SK-N-SH treated with all-trans-retinoic acid at 6 μM for 48 hours (cell line): ENCODE data around the gene TTLL10.

Experiments used
- ATAC-seq: fragments of 200-7000 bp; cut with Tn5 transposase; 3 replicates; pipeline ENCODE4 v1.9.1; 2020; ENCODE audit warnings: mild to moderate bottlenecking, moderate library complexity
- ARNTL ChIP-seq: fragments of 450-650 bp; formaldehyde crosslinking; IDR thresholded peaks from 2 replicates; pipeline ENCODE4 v1.5.0; 2020; ENCODE audit warnings: low read depth, mild to moderate bottlenecking, moderate library complexity, borderline replicate concordance
- BACH2 ChIP-seq: fragments of 250-450 bp; sonication (Bioruptor Pico); IDR thresholded peaks from 2 replicates; pipeline ENCODE4 v1.9.0; 2021; ENCODE audit warnings: mild to moderate bottlenecking, borderline replicate concordance
- CSDC2 ChIP-seq: fragments of 250-450 bp; sonication (Bioruptor Pico); IDR thresholded peaks from 2 replicates; pipeline ENCODE4 v1.5.0; 2020; ENCODE audit warnings: mild to moderate bottlenecking, moderate library complexity
- ESRRG ChIP-seq: fragments of 250-450 bp; sonication (Bioruptor Pico); IDR thresholded peaks from 2 replicates; pipeline ENCODE4 v1.6.1; 2021; ENCODE audit warnings: mild to moderate bottlenecking
- GLIS3 ChIP-seq: fragments of 250-450 bp; sonication (Bioruptor Pico); IDR thresholded peaks from 2 replicates; pipeline ENCODE4 v1.5.0; 2020; ENCODE audit warnings: mild to moderate bottlenecking, moderate library complexity
- ISL1 ChIP-seq: fragments of 250-450 bp; sonication (Bioruptor Pico); IDR thresholded peaks from 2 replicates; pipeline ENCODE4 v2.1.2; 2022; ENCODE audit warnings: mild to moderate bottlenecking, moderate library complexity
- OSR1 ChIP-seq: fragments of 250-450 bp; sonication (Bioruptor Pico); IDR thresholded peaks from 2 replicates; pipeline ENCODE4 v1.8.0; 2022; ENCODE audit warnings: moderate library complexity, mild to moderate bottlenecking, inconsistent platforms
- POU6F1 ChIP-seq: fragments of 250-450 bp; sonication (Bioruptor Pico); IDR thresholded peaks from 2 replicates; pipeline ENCODE4 v1.8.0; 2021; ENCODE audit warnings: low read depth, mild to moderate bottlenecking, moderate library complexity, borderline replicate concordance
- PPARA ChIP-seq: fragments of 250-450 bp; sonication (Bioruptor Pico); IDR thresholded peaks from 2 replicates; pipeline ENCODE4 v1.5.0; 2020; ENCODE audit warnings: mild to moderate bottlenecking, borderline replicate concordance
- RARB ChIP-seq: fragments of 250-450 bp; sonication (Bioruptor Pico); IDR thresholded peaks from 2 replicates; pipeline ENCODE4 v1.8.0; 2021; ENCODE audit warnings: mild to moderate bottlenecking, moderate library complexity
- SNAI2 ChIP-seq: fragments of 250-450 bp; sonication (Bioruptor Pico); IDR thresholded peaks from 2 replicates; pipeline ENCODE4 v1.5.0; 2020; ENCODE audit warnings: mild to moderate bottlenecking, moderate library complexity
- TCF4 ChIP-seq: fragments of 250-450 bp; sonication (Bioruptor Pico); IDR thresholded peaks from 2 replicates; pipeline ENCODE4 v1.8.0; 2021; ENCODE audit warnings: mild to moderate bottlenecking, moderate library complexity, borderline replicate concordance
- TOX ChIP-seq: fragments of 250-450 bp; sonication (Bioruptor Pico); IDR thresholded peaks from 2 replicates; pipeline ENCODE4 v1.8.0; 2021; ENCODE audit warnings: mild to moderate bottlenecking, moderate library complexity, borderline replicate concordance
- ZC3H10 ChIP-seq: fragments of 250-450 bp; sonication (Bioruptor Pico); IDR thresholded peaks from 2 replicates; pipeline ENCODE4 v1.5.1; 2021; ENCODE audit warnings: mild to moderate bottlenecking, moderate library complexity
- ZFP3 ChIP-seq: fragments of 250-450 bp; sonication (Bioruptor Pico); IDR thresholded peaks from 2 replicates; pipeline ENCODE4 v1.5.0; 2020; ENCODE audit warnings: mild to moderate bottlenecking, moderate library complexity
- ZFP30 ChIP-seq: fragments of 450-650 bp; formaldehyde crosslinking; IDR thresholded peaks from 2 replicates; pipeline ENCODE4 v1.5.0; 2022; ENCODE audit warnings: mild to moderate bottlenecking, moderate library complexity
- ZNF565 ChIP-seq: fragments of 450-650 bp; formaldehyde crosslinking; conservative IDR thresholded peaks from 2 replicates; pipeline ENCODE4 v1.5.0; 2020; ENCODE audit warnings: low read depth, mild to moderate bottlenecking, moderate library complexity
- ZNF70 ChIP-seq: fragments of 450-650 bp; formaldehyde crosslinking; IDR thresholded peaks from 2 replicates; pipeline ENCODE4 v1.5.0; 2020; ENCODE audit warnings: mild to moderate bottlenecking, moderate library complexity
- ZNF8 ChIP-seq: fragments of 450-650 bp; formaldehyde crosslinking; IDR thresholded peaks from 2 replicates; pipeline ENCODE4 v1.5.0; 2020; ENCODE audit warnings: mild to moderate bottlenecking, moderate library complexity
- TF ChIP-seq, protein P1 (sequence below): fragments of 250-450 bp; sonication (Bioruptor Pico); IDR thresholded peaks from 2 replicates; pipeline ENCODE4 v1.5.1; 2021; ENCODE audit warnings: mild to moderate bottlenecking, moderate library complexity
- TF ChIP-seq, protein P2 (sequence below): fragments of 250-450 bp; sonication (Bioruptor Pico); IDR thresholded peaks from 2 replicates; pipeline ENCODE4 v1.8.0; 2020; ENCODE audit warnings: mild to moderate bottlenecking, moderate library complexity, borderline replicate concordance
- TF ChIP-seq, protein P3 (sequence below): fragments of 250-450 bp; sonication (Bioruptor Pico); IDR thresholded peaks from 2 replicates; pipeline ENCODE4 v1.5.1; 2020; ENCODE audit warnings: low read depth, mild to moderate bottlenecking, moderate library complexity
- TF ChIP-seq, protein P4 (sequence below): fragments of 250-450 bp; sonication (Bioruptor Pico); IDR thresholded peaks from 2 replicates; pipeline ENCODE4 v1.5.0; 2020; ENCODE audit warnings: mild to moderate bottlenecking, moderate library complexity

TTLL10 gene

DNA sequence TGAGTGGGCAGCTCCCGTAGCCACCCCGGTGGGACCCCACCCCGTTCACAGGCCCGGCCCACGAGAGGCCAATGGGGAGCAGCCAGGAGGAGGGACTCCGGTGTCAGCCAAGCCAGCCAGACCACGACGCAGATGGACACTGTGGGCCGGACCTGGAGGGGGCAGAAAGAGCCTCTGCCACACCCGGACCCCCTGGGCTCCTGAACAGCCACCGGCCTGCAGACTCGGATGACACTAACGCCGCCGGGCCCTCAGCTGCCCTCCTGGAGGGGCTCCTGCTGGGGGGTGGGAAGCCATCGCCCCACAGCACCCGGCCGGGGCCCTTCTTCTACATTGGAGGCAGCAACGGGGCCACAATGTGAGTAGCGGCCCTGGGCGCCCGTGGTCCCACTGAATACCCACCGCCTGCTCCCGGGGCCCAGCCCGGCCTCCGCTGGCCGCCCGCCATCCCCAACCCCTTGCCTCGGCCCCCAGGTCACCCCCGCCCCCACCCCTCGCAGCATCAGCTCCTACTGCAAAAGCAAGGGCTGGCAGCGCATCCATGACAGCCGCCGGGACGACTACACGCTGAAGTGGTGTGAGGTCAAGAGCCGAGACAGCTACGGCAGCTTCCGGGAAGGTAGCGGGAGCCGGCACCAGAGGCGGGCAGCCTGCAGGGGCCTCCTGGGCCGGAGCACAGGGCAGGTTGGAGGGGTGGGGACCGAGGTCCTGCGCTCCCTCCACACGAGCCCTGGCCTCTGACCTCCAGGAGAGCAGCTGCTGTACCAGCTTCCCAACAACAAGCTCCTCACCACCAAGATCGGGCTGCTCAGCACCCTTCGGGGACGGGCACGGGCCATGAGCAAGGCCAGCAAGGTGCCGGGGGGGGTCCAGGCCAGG lies 6.5 kb downstream of the TTLL10 start:
- ATAC-seq, result no peak
- TF ChIP-seq ZFP30, result no peak
- TF ChIP-seq ZC3H10, result no peak
- no peak for TF ChIP-seq ISL1 (CRISPR knock-in tag)
- TF ChIP-seq ARNTL (CRISPR knock-in tag), result no peak
- no peak for TF ChIP-seq OSR1 (CRISPR knock-in tag)
- TF ChIP-seq BACH2, result no peak
- no peak for TF ChIP-seq ZNF8 (CRISPR knock-in tag)
- TF ChIP-seq ZNF565 (CRISPR knock-in tag), result no peak
- no peak for TF ChIP-seq ZFP3 (CRISPR knock-in tag)
- TF ChIP-seq POU6F1 (CRISPR knock-in tag), result no peak
- no peak for TF ChIP-seq RARB
- TF ChIP-seq PPARA (CRISPR knock-in tag), result no peak
- no peak for TF ChIP-seq ESRRG (CRISPR knock-in tag)
- TF ChIP-seq TCF4, result no peak
- no peak for TF ChIP-seq GLIS3 (CRISPR knock-in tag)

- ATAC-seq, result no peak
- TF ChIP-seq OSR1 (CRISPR knock-in tag) (no peak), ZC3H10 (no peak), ZNF70 (CRISPR knock-in tag) (no peak), TCF4 (no peak), ARNTL (CRISPR knock-in tag) (no peak), ZFP30 (no peak), PPARA (CRISPR knock-in tag) (no peak), ZNF8 (CRISPR knock-in tag) (no peak), BACH2 (no peak), ZNF565 (CRISPR knock-in tag) (no peak), ZFP3 (CRISPR knock-in tag) (no peak), CSDC2 (CRISPR knock-in tag) (no peak), POU6F1 (CRISPR knock-in tag) (no peak), TOX (no peak), SNAI2 (no peak), ISL1 (CRISPR knock-in tag) (no peak)
- TF ChIP-seq, protein P1, sequence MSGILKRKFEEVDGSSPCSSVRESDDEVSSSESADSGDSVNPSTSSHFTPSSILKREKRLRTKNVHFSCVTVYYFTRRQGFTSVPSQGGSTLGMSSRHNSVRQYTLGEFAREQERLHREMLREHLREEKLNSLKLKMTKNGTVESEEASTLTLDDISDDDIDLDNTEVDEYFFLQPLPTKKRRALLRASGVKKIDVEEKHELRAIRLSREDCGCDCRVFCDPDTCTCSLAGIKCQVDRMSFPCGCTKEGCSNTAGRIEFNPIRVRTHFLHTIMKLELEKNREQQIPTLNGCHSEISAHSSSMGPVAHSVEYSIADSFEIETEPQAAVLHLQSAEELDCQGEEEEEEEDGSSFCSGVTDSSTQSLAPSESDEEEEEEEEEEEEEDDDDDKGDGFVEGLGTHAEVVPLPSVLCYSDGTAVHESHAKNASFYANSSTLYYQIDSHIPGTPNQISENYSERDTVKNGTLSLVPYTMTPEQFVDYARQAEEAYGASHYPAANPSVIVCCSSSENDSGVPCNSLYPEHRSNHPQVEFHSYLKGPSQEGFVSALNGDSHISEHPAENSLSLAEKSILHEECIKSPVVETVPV (CRISPR knock-in tag), result no peak
- TF ChIP-seq, protein P2, sequence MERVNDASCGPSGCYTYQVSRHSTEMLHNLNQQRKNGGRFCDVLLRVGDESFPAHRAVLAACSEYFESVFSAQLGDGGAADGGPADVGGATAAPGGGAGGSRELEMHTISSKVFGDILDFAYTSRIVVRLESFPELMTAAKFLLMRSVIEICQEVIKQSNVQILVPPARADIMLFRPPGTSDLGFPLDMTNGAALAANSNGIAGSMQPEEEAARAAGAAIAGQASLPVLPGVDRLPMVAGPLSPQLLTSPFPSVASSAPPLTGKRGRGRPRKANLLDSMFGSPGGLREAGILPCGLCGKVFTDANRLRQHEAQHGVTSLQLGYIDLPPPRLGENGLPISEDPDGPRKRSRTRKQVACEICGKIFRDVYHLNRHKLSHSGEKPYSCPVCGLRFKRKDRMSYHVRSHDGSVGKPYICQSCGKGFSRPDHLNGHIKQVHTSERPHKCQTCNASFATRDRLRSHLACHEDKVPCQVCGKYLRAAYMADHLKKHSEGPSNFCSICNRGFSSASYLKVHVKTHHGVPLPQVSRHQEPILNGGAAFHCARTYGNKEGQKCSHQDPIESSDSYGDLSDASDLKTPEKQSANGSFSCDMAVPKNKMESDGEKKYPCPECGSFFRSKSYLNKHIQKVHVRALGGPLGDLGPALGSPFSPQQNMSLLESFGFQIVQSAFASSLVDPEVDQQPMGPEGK (CRISPR knock-in tag), result no peak
- TF ChIP-seq, protein P3, sequence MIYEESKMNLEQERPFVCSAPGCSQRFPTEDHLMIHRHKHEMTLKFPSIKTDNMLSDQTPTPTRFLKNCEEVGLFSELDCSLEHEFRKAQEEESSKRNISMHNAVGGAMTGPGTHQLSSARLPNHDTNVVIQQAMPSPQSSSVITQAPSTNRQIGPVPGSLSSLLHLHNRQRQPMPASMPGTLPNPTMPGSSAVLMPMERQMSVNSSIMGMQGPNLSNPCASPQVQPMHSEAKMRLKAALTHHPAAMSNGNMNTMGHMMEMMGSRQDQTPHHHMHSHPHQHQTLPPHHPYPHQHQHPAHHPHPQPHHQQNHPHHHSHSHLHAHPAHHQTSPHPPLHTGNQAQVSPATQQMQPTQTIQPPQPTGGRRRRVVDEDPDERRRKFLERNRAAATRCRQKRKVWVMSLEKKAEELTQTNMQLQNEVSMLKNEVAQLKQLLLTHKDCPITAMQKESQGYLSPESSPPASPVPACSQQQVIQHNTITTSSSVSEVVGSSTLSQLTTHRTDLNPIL (CRISPR knock-in tag), result no peak
- TF ChIP-seq, protein P4, sequence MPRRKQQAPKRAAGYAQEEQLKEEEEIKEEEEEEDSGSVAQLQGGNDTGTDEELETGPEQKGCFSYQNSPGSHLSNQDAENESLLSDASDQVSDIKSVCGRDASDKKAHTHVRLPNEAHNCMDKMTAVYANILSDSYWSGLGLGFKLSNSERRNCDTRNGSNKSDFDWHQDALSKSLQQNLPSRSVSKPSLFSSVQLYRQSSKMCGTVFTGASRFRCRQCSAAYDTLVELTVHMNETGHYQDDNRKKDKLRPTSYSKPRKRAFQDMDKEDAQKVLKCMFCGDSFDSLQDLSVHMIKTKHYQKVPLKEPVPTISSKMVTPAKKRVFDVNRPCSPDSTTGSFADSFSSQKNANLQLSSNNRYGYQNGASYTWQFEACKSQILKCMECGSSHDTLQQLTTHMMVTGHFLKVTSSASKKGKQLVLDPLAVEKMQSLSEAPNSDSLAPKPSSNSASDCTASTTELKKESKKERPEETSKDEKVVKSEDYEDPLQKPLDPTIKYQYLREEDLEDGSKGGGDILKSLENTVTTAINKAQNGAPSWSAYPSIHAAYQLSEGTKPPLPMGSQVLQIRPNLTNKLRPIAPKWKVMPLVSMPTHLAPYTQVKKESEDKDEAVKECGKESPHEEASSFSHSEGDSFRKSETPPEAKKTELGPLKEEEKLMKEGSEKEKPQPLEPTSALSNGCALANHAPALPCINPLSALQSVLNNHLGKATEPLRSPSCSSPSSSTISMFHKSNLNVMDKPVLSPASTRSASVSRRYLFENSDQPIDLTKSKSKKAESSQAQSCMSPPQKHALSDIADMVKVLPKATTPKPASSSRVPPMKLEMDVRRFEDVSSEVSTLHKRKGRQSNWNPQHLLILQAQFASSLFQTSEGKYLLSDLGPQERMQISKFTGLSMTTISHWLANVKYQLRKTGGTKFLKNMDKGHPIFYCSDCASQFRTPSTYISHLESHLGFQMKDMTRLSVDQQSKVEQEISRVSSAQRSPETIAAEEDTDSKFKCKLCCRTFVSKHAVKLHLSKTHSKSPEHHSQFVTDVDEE (CRISPR knock-in tag), result no peak
- TF ChIP-seq, all 23 proteins: peak for 0
Measured at GRCh38 chr1:1181129-1181937, 7.7 kb downstream of the TTLL10 start.
